ENCODE measurements around the gene STAB1.

DNA sequence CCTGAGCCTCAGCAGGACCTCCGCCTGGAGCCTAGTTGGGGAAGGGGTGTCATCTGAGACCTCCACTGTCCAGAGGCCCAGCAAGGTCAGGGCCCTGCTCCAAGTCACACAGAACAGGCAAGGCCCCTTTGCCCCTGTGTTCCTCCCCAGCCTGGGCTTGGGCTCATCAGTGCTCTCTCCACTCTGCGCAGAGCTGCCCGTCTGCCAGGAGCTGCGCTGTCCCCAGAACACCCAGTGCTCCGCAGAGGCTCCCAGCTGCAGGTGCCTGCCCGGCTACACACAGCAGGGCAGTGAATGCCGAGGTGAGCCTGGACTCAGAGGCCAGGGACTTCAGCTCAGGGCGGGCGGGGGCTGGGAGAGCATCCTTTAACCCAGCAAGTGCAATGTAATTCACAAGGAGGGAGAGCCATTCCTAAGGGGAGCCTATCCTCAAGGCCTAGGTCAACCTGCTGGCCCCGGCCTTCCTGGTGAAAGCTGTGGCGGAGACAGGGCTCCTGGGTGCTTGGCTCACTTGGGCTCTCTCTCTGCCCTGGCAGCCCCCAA, 7.7 kb downstream of the STAB1 start:
- TF ChIP-seq, protein P1, sequence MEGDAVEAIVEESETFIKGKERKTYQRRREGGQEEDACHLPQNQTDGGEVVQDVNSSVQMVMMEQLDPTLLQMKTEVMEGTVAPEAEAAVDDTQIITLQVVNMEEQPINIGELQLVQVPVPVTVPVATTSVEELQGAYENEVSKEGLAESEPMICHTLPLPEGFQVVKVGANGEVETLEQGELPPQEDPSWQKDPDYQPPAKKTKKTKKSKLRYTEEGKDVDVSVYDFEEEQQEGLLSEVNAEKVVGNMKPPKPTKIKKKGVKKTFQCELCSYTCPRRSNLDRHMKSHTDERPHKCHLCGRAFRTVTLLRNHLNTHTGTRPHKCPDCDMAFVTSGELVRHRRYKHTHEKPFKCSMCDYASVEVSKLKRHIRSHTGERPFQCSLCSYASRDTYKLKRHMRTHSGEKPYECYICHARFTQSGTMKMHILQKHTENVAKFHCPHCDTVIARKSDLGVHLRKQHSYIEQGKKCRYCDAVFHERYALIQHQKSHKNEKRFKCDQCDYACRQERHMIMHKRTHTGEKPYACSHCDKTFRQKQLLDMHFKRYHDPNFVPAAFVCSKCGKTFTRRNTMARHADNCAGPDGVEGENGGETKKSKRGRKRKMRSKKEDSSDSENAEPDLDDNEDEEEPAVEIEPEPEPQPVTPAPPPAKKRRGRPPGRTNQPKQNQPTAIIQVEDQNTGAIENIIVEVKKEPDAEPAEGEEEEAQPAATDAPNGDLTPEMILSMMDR (conservative IDR thresholded peaks at IDR 0.05; ENCODE audit: low read length) = no peak
- TF ChIP-seq EZH2phosphoT487 (IDR thresholded peaks at IDR 0.05; ENCODE audit: borderline replicate concordance) = no peak

All from Loucy (cell line).